Endothelial cell (in vitro differentiated cells): Measurements from ENCODE around the gene TNIP1. TPM values are rescaled to one million over a fixed set of nuclear protein-coding genes. Genes with fewer than 3 reads are reported as not detected.

Source experiments
- DNase-seq: peaks from one replicate; pipeline ENCODE4 v3.0.0; 2021; ENCODE audit warnings: low spot score
- H3K27ac Mint-ChIP-seq: one replicate; pipeline ENCODE4 v1.8.0; 2021; ENCODE audit warnings: mixed read lengths, inconsistent platforms; ENCODE audit not compliant: unreplicated experiment
- H3K27me3 Mint-ChIP-seq: one replicate; pipeline ENCODE4 v1.8.0; 2021; ENCODE audit warnings: mild to moderate bottlenecking, moderate library complexity, mixed read lengths, inconsistent platforms; ENCODE audit not compliant: unreplicated experiment
- H3K36me3 Mint-ChIP-seq: one replicate; pipeline ENCODE4 v1.8.0; 2021; ENCODE audit warnings: mild to moderate bottlenecking, low read depth, mixed read lengths, inconsistent platforms; ENCODE audit not compliant: unreplicated experiment
- H3K4me1 Mint-ChIP-seq: one replicate; pipeline ENCODE4 v1.8.0; 2021; ENCODE audit warnings: mild to moderate bottlenecking, mixed read lengths, inconsistent platforms; ENCODE audit not compliant: unreplicated experiment
- H3K4me3 Mint-ChIP-seq: one replicate; pipeline ENCODE4 v1.8.0; 2021; ENCODE audit warnings: mild to moderate bottlenecking, mixed read lengths, inconsistent platforms; ENCODE audit not compliant: unreplicated experiment
- H3K9me3 Mint-ChIP-seq: one replicate; pipeline ENCODE4 v1.8.0; 2021; ENCODE audit warnings: mixed read lengths, inconsistent platforms; ENCODE audit not compliant: unreplicated experiment
- total RNA-seq: library from RNA; stranded (reverse); fragmentation: NEBNext Ultra II Directional; extraction: Animal tissue kit (Norgen Biotek cat#: 25700); gene quantifications from one replicate; pipeline ENCODE4 v1.2.1, GENCODE V29; 2021; ENCODE audit not compliant: unreplicated experiment
- TF ChIP-seq, protein P1 (sequence below): fragments of 200-600 bp; sonication (generic); IDR thresholded peaks from one replicate; pipeline ENCODE4 v1.5.0; 2021; ENCODE audit warnings: antibody characterized with exemption; ENCODE audit not compliant: unreplicated experiment

TNIP1 gene
- total RNA-seq, 1 donor from 2014 or later = 76.0 TPM

- no peak overlapping the region for H3K27ac Mint-ChIP-seq
- TF ChIP-seq, protein P1, sequence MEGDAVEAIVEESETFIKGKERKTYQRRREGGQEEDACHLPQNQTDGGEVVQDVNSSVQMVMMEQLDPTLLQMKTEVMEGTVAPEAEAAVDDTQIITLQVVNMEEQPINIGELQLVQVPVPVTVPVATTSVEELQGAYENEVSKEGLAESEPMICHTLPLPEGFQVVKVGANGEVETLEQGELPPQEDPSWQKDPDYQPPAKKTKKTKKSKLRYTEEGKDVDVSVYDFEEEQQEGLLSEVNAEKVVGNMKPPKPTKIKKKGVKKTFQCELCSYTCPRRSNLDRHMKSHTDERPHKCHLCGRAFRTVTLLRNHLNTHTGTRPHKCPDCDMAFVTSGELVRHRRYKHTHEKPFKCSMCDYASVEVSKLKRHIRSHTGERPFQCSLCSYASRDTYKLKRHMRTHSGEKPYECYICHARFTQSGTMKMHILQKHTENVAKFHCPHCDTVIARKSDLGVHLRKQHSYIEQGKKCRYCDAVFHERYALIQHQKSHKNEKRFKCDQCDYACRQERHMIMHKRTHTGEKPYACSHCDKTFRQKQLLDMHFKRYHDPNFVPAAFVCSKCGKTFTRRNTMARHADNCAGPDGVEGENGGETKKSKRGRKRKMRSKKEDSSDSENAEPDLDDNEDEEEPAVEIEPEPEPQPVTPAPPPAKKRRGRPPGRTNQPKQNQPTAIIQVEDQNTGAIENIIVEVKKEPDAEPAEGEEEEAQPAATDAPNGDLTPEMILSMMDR = no peak
- peaks cover 13% of the 10 kb centered on the region for H3K9me3 Mint-ChIP-seq
- no peaks in the 10 kb centered on the region for H3K27me3 Mint-ChIP-seq
- no peak overlapping the region for H3K4me3 Mint-ChIP-seq
- no peaks in the 10 kb centered on the region for H3K4me1 Mint-ChIP-seq
- no peak for DNase-seq
- H3K36me3 Mint-ChIP-seq = peaks cover 14% of the 10 kb centered on the region
These were observed 87.4 kb downstream of the TNIP1 start for GRCh38 chr5:150993422-150993821.

DNA sequence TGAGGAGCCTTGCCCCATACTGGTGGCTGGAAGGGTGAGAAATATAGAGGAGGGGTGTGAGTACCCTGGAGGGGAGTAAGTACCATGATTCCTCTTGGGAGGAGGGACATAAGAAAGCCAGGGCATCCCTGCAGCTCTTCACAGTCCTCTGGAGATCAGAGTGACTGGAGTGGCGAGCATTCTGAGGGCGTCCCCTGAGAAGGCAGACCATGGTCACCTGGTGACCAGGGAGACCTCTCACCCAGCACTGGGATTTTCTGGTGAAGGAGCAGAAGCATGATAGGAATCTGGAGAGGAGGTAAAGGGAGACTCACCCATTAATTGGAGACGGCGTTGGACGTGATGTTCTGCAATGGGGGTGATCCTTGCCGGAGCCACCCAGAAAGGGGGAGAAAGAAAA is 88.1 kb downstream of the TNIP1 start:
- Mint-ChIP-seq H3K27ac (no peak overlapping the region), H3K4me1 (no peaks in the 10 kb centered on the region)

DNA sequence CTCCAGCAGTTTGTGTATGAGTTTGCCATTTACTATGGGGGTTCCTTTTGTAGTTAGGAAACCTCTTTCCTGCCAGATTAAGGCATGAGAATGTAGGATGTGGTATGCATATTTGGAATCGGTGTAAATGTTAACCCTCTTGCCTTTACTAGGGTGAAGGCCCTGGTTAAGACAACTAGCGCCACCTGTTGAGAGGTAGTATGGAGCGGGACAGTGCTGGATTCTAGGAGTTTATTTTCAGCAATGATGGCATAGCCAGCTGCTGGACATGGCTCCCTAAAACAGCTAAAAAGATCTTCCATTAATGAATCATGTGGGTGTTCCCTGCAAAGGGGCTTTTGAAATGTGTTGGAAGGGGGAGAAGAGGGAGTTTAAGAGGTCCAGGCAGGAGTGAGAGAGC is 91.1 kb downstream of the TNIP1 start:
- TF ChIP-seq, protein P1 = no peak
- Mint-ChIP-seq H3K9me3 (peaks cover 13% of the 10 kb centered on the region), H3K27ac (no peak overlapping the region), H3K27me3 (no peaks in the 10 kb centered on the region), H3K36me3 (peaks cover 17% of the 10 kb centered on the region), H3K4me3 (no peak overlapping the region), H3K4me1 (peaks cover 3% of the 10 kb centered on the region)
- no peak for DNase-seq

More for the DNA sequence above, 88.1 kb downstream of the TNIP1 start:
- H3K4me3 Mint-ChIP-seq = no peak overlapping the region
- no peaks in the 10 kb centered on the region for H3K27me3 Mint-ChIP-seq
- peaks cover 13% of the 10 kb centered on the region for H3K9me3 Mint-ChIP-seq
- TF ChIP-seq, protein P1 = no peak
- DNase-seq = no peak
- H3K36me3 Mint-ChIP-seq = peaks cover 14% of the 10 kb centered on the region

GRCh38 chr5:150987746-150988145 is 93.1 kb downstream of the TNIP1 start:
- H3K27ac Mint-ChIP-seq = no peak overlapping the region
- H3K4me3 Mint-ChIP-seq = no peak overlapping the region
- H3K36me3 Mint-ChIP-seq = peaks cover 15% of the 10 kb centered on the region
- no peaks in the 10 kb centered on the region for H3K27me3 Mint-ChIP-seq
- peaks cover 3% of the 10 kb centered on the region for H3K4me1 Mint-ChIP-seq
- TF ChIP-seq, protein P1 = no peak
- H3K9me3 Mint-ChIP-seq = peaks cover 10% of the 10 kb centered on the region
- DNase-seq = no peak

Other genes starting within 250 kb of the TNIP1 start
- not detected for gene IRGM, start 234.5 kb downstream of the TNIP1 start, total RNA-seq
- gene ZNF300, start 176.1 kb downstream of the TNIP1 start, total RNA-seq = 11.1 TPM
- 32.5 TPM for gene GPX3, start 60.4 kb downstream of the TNIP1 start, total RNA-seq
- gene ANXA6, start 76.7 kb upstream of the TNIP1 start, total RNA-seq = 224 TPM
- 1.2 TPM for gene CCDC69, start 143.1 kb upstream of the TNIP1 start, total RNA-seq
- gene GM2A, start 172.2 kb upstream of the TNIP1 start, total RNA-seq = 33.9 TPM
- gene SLC36A3, start 222.7 kb upstream of the TNIP1 start, total RNA-seq = not detected